Measurements from ENCODE around the gene ACTA2. TPM values are rescaled to one million over a fixed set of nuclear protein-coding genes. Genes with fewer than 3 reads are reported as not detected.

The ACTA2 gene
- polyA plus RNA-seq, 1 of the 3 experiments (the other 2 are of a cell fraction), result 130 TPM

- H2AFZ ChIP-seq (ENCODE audit: low read depth), result 0 out of 2 replicates have a peak overlapping the region, but pooled peaks have one; percentile 1
- POLR2A ChIA-PET, result no interaction called here
- no peaks in the 10 kb centered on the region for H3K9me3 ChIP-seq
- WGBS (ENCODE audit: low lambda C conversion rate), result 88% methylated on average over 2 of the region's 2 CpGs
- H3K9me2 ChIP-seq, result no peaks in the 10 kb centered on the region
- peaks cover 0 to 4% of the 10 kb centered on the region in 2 experiments for H3K36me3 ChIP-seq (replicated peaks in 1 of 2; ENCODE audit: control insufficient read depth in 1 of 2, insufficient read depth in 2 of 2, low read length in 1 of 2)
- peaks cover 11 to 90% of the 10 kb centered on the region in 2 experiments for H3K4me1 ChIP-seq (ENCODE audit: control insufficient read depth in 1 of 2, insufficient read depth in 2 of 2, low read depth in 1 of 2, low read length in 1 of 2)
- peaks cover 76% of the 10 kb centered on the region for H3K79me2 ChIP-seq (ENCODE audit: insufficient read depth)
- peaks cover 41% of the 10 kb centered on the region for H3F3A ChIP-seq (replicated peaks; ENCODE audit: insufficient read depth)
- no peak for DNase-seq
- no peaks in the 10 kb centered on the region for H3K27me3 ChIP-seq (ENCODE audit: insufficient read depth)
- no peaks in the 10 kb centered on the region for H4K20me1 ChIP-seq (ENCODE audit: insufficient read depth)
- no peak overlapping the region; the same call in 1 of the 2 replicates for H3K9ac ChIP-seq
- no peak overlapping the region for H3K4me3 ChIP-seq (ENCODE audit: low read depth in 2 of 2, low read length in 1 of 2)
- peak overlapping the region; percentile 58 for H3K4me2 ChIP-seq
- CTCF ChIA-PET, result interaction anchor here (0.8 to 1.8 kb wide), 2 partner anchors 40 to 95 kb away, joined by 3 to 6 read pairs; no protein-coding TSS in a partner anchor
- peak overlapping the region; percentile 56 to 77; a peak in 3 of 4 replicates for H3K27ac ChIP-seq (ENCODE audit: low read depth in 2 of 2, low read length in 1 of 2)
- TF ChIP-seq, protein P1, sequence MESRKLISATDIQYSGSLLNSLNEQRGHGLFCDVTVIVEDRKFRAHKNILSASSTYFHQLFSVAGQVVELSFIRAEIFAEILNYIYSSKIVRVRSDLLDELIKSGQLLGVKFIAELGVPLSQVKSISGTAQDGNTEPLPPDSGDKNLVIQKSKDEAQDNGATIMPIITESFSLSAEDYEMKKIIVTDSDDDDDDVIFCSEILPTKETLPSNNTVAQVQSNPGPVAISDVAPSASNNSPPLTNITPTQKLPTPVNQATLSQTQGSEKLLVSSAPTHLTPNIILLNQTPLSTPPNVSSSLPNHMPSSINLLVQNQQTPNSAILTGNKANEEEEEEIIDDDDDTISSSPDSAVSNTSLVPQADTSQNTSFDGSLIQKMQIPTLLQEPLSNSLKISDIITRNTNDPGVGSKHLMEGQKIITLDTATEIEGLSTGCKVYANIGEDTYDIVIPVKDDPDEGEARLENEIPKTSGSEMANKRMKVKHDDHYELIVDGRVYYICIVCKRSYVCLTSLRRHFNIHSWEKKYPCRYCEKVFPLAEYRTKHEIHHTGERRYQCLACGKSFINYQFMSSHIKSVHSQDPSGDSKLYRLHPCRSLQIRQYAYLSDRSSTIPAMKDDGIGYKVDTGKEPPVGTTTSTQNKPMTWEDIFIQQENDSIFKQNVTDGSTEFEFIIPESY (IDR thresholded peaks at IDR 0.05; ENCODE audit: borderline replicate concordance, low read depth), result no peak
- TF ChIP-seq RXRA (IDR thresholded peaks at IDR 0.05; ENCODE audit: borderline replicate concordance, low read depth) (no peak; the same call in 1 of the 2 replicates), CHD2 (IDR thresholded peaks at IDR 0.05; ENCODE audit: low read length, partially characterized antibody) (no peak), FOXJ3 (CRISPR knock-in tag; IDR thresholded peaks at IDR 0.05) (no peak), RAD21 (IDR thresholded peaks at IDR 0.05; ENCODE audit: low read length) (no peak), SMC3 (IDR thresholded peaks at IDR 0.05; ENCODE audit: low read depth, low read length) (no peak), MAX (IDR thresholded peaks at IDR 0.05; ENCODE audit: low read depth) (no peak), REST (IDR thresholded peaks at IDR 0.05; ENCODE audit: low read depth, low read length) (no peak), NFIC (IDR thresholded peaks at IDR 0.05; ENCODE audit: borderline replicate concordance) (peak; percentile 49; the same call in 1 of the 2 replicates), RFX5 (IDR thresholded peaks at IDR 0.05; ENCODE audit: low read length) (no peak), USF1 (IDR thresholded peaks at IDR 0.05; ENCODE audit: borderline replicate concordance, low read depth) (no peak), MEF2A (IDR thresholded peaks at IDR 0.05; ENCODE audit: borderline replicate concordance, low read depth) (no peak), TEAD4 (IDR thresholded peaks at IDR 0.05; ENCODE audit: borderline replicate concordance, insufficient read depth) (peak; percentile 20; the same call in 1 of the 2 replicates), FOXM1 (IDR thresholded peaks at IDR 0.05; ENCODE audit: low read depth) (0 out of 2 replicates have a peak, but pooled peaks have one; percentile 38), TAF1 (IDR thresholded peaks at IDR 0.05; ENCODE audit: borderline replicate concordance, low read depth, low read length) (no peak), MXI1 (IDR thresholded peaks at IDR 0.05; ENCODE audit: low read depth, low read length) (no peak), JUND (IDR thresholded peaks at IDR 0.05) (peak; percentile 31; the same call in 1 of the 2 replicates), TCF12 (IDR thresholded peaks at IDR 0.05) (peak; percentile 54; the same call in 1 of the 2 replicates), EP300 (IDR thresholded peaks at IDR 0.05; ENCODE audit: borderline replicate concordance in 1 of 2, low read depth in 1 of 2, low read length in 1 of 2) (peak in 1 of 2 experiments; percentile 52; a peak in 1 of 4 replicates), GABPA (IDR thresholded peaks at IDR 0.05; ENCODE audit: low read depth) (no peak), FOSL2 (IDR thresholded peaks at IDR 0.05; ENCODE audit: borderline replicate concordance, low read depth) (peak; percentile 37; the same call in 1 of the 2 replicates), POLR2AphosphoS5 (IDR thresholded peaks at IDR 0.05; ENCODE audit: low read depth, low read length) (peak; percentile 15; the same call in 1 of the 2 replicates)
- TF ChIP-seq, protein P2, sequence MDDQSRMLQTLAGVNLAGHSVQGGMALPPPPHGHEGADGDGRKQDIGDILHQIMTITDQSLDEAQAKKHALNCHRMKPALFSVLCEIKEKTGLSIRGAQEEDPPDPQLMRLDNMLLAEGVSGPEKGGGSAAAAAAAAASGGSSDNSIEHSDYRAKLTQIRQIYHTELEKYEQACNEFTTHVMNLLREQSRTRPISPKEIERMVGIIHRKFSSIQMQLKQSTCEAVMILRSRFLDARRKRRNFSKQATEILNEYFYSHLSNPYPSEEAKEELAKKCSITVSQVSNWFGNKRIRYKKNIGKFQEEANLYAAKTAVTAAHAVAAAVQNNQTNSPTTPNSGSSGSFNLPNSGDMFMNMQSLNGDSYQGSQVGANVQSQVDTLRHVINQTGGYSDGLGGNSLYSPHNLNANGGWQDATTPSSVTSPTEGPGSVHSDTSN (IDR thresholded peaks at IDR 0.05), result peak; percentile 51; the same call in 1 of the 2 replicates
- TF ChIP-seq, protein P3, sequence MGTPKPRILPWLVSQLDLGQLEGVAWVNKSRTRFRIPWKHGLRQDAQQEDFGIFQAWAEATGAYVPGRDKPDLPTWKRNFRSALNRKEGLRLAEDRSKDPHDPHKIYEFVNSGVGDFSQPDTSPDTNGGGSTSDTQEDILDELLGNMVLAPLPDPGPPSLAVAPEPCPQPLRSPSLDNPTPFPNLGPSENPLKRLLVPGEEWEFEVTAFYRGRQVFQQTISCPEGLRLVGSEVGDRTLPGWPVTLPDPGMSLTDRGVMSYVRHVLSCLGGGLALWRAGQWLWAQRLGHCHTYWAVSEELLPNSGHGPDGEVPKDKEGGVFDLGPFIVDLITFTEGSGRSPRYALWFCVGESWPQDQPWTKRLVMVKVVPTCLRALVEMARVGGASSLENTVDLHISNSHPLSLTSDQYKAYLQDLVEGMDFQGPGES (IDR thresholded peaks at IDR 0.05; ENCODE audit: low read depth, low read length), result no peak
These were observed 60.2 kb downstream of the ACTA2 start for GRCh38 chr10:88892222-88892967.

Measured in SK-N-SH (cell line).